ENCODE data around the gene SLPI.

DNA sequence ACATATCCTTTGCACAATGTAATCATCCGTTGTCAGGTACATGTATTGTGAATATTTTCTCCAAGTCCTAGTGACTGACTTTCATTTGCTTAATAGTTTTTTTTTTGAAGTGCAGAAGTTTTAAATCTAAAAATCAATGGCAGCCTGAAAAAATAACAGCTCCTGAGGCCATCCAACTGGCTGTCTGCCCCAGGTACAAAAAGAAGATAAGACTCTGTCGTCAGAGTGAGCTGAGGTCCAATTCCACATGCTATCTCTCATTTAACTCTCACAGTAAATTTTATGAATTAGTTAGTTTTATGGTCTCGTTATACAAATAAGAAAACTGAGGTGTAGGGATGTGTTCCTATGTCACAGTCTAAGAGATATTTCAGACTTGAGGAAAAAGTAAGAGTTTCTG, 21.0 kb upstream of the SLPI start:
- TF ChIP-seq, protein P1, sequence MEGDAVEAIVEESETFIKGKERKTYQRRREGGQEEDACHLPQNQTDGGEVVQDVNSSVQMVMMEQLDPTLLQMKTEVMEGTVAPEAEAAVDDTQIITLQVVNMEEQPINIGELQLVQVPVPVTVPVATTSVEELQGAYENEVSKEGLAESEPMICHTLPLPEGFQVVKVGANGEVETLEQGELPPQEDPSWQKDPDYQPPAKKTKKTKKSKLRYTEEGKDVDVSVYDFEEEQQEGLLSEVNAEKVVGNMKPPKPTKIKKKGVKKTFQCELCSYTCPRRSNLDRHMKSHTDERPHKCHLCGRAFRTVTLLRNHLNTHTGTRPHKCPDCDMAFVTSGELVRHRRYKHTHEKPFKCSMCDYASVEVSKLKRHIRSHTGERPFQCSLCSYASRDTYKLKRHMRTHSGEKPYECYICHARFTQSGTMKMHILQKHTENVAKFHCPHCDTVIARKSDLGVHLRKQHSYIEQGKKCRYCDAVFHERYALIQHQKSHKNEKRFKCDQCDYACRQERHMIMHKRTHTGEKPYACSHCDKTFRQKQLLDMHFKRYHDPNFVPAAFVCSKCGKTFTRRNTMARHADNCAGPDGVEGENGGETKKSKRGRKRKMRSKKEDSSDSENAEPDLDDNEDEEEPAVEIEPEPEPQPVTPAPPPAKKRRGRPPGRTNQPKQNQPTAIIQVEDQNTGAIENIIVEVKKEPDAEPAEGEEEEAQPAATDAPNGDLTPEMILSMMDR (IDR thresholded peaks at IDR 0.05) = no peak
- no peak for TF ChIP-seq POLR2A (IDR thresholded peaks at IDR 0.05)
